ENCODE results near the gene NUDT19.
"Not testable (repeated sequence)": the region's sequence is repeated elsewhere in the genome, so short reads cannot be mapped to it uniquely, and the experiment has no call there.

GRCh38 chr19:32704006-32704405 lies 12.4 kb downstream of the NUDT19 start:
- TF ChIP-seq CTCF (IDR thresholded peaks at IDR 0.05); POLR2A (IDR thresholded peaks at IDR 0.05); POLR2AphosphoS5 (IDR thresholded peaks at IDR 0.05; ENCODE audit: insufficient read depth in 1 of 2, low read depth in 1 of 2): not testable (repeated sequence)

Data from vagina (tissue), 2 donors.